ENCODE results near the gene KIR3DL2. TPM values are rescaled to one million over a fixed set of nuclear protein-coding genes. Genes with fewer than 3 reads are reported as not detected.
A peak's percentile ranks its signal among the peaks of the same experiment; 100 is the strongest.
"Not testable (repeated sequence)": the region's sequence is repeated elsewhere in the genome, so short reads cannot be mapped to it uniquely, and the experiment has no call there.

The KIR3DL2 gene
- polyA plus RNA-seq, 3 donors from 2014 or later = 36.1 to 61.1 (median 44.1) TPM

GRCh38 chr19:54905803-54906511 lies 55.7 kb downstream of the KIR3DL2 start, which contains the start of gene NCR1:
Gene NCR1 (plus strand): TSS chr19:54906148. CDS start chr19:54906188, 40 bp downstream.
- Mint-ChIP-seq H3K36me3 (peaks cover 11 to 13% (median 11%) of the 10 kb centered on the region in 3 donors), H3K9me3 (no peaks in the 10 kb centered on the region), H3K27ac (peak within 1 kb of the TSS; percentile 93 to 100 (median 99)), H3K4me3 (peak within 1 kb of the TSS; percentile 97 to 99 (median 98)), H3K27me3 (ENCODE audit: low read depth in 3 of 3) (peaks cover 12 to 27% (median 17%) of the 10 kb centered on the region in 3 donors), H3K4me1 (peaks cover 63 to 71% of the 10 kb centered on the region in 2 donors)
- DNase-seq = peak; percentile 91 to 92 (median 92)

GRCh38 chr19:54906819-54907218 lies 56.6 kb downstream of the KIR3DL2 start:
- Mint-ChIP-seq H3K9me3 (no peaks in the 10 kb centered on the region), H3K4me3 (peak overlapping the region; percentile 97 to 99 (median 98)), H3K27ac (peak overlapping the region; percentile 93 to 100 (median 99)), H3K36me3 (peaks cover 16 to 19% (median 16%) of the 10 kb centered on the region in 3 donors), H3K27me3 (ENCODE audit: low read depth in 3 of 3) (peaks cover 12 to 27% (median 17%) of the 10 kb centered on the region in 3 donors), H3K4me1 (peaks cover 63 to 72% of the 10 kb centered on the region in 2 donors)
- peak; percentile 63 to 67 (median 64) for DNase-seq

DNA sequence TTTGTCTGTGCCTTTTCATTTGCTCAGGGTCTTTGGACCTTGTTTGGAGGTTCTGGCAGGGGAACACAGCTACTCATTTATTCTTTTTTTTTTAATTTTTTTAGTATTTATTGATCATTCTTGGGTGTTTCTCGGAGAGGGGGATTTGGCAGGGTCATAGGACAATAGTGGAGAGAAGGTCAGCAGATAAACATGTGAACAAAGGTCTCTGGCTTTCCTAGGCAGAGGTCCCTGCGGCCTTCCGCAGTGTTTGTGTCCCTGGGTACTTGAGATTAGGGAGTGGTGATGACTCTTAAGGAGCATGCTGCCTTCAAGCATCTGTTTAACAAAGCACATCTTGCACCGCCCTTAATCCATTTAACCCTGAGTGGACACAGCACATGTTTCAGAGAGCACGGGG lies 57.7 kb downstream of the KIR3DL2 start:
- Mint-ChIP-seq H3K36me3 (peaks cover 16 to 26% (median 19%) of the 10 kb centered on the region in 3 donors), H3K4me1 (peaks cover 59 to 72% of the 10 kb centered on the region in 2 donors), H3K27ac (peak overlapping the region in 5 of 6 donors; percentile 56 to 93 (median 64)), H3K27me3 (ENCODE audit: low read depth in 3 of 3) (peaks cover 12 to 27% (median 17%) of the 10 kb centered on the region in 3 donors), H3K4me3 (peak overlapping the region in 4 of 5 donors; percentile 27 to 64 (median 61))
- not testable (repeated sequence) for DNase-seq, H3K9me3 Mint-ChIP-seq

Other genes starting within 250 kb of the KIR3DL2 start
- 10 to 100 TPM in 1 of 3 donors, 1 to 10 TPM in 2; 4.7 to 12.8 (median 9.1) TPM for gene LILRB1, start 220.0 kb upstream of the KIR3DL2 start, polyA plus RNA-seq
- 1 to 10 TPM in 1 of 3 donors, under 1 TPM in 2; 0.27 to 7.4 (median 0.69) TPM for gene LILRB4, start 187.5 kb upstream of the KIR3DL2 start, polyA plus RNA-seq
- not detected for gene KIR3DL3, start 126.0 kb upstream of the KIR3DL2 start, polyA plus RNA-seq
- 10 to 100 TPM; 38.6 to 81.1 (median 72.4) TPM for gene KIR2DL3, start 111.9 kb upstream of the KIR3DL2 start, polyA plus RNA-seq
- 10 to 100 TPM; 56.9 to 93.2 (median 74.6) TPM for gene KIR2DL1, start 80.7 kb upstream of the KIR3DL2 start, polyA plus RNA-seq
- 10 to 100 TPM; 26.5 to 67.2 (median 61.6) TPM for gene KIR2DL4, start 46.8 kb upstream of the KIR3DL2 start, polyA plus RNA-seq
- gene KIR3DL1, start 34.0 kb upstream of the KIR3DL2 start, polyA plus RNA-seq = 100 to 1,000 TPM; 140 to 162 (median 144) TPM
- gene KIR2DS4, start 17.8 kb upstream of the KIR3DL2 start, polyA plus RNA-seq = 100 to 1,000 TPM in 1 of 3 donors, 10 to 100 TPM in 2; 55.3 to 149 (median 79.7) TPM
- under 1 TPM in 1 of 3 donors, not detected in 2; 0.46 TPM for gene FCAR, start 23.8 kb downstream of the KIR3DL2 start, polyA plus RNA-seq
- gene NCR1, start 55.7 kb downstream of the KIR3DL2 start, polyA plus RNA-seq = 100 to 1,000 TPM in 1 of 3 donors, 10 to 100 TPM in 2; 34.1 to 146 (median 61.1) TPM
- 1 to 10 TPM in 1 of 3 donors, under 1 TPM in 1, not detected in 1; 0.27 to 2.0 TPM for gene NLRP7, start 97.1 kb downstream of the KIR3DL2 start, polyA plus RNA-seq
- 10 to 100 TPM in 1 of 3 donors, 1 to 10 TPM in 2; 1.9 to 18.7 (median 4.4) TPM for gene NLRP2, start 115.9 kb downstream of the KIR3DL2 start, polyA plus RNA-seq
- under 1 TPM in 2 of 3 donors, not detected in 1; 0.64 to 0.78 TPM for gene GP6, start 187.8 kb downstream of the KIR3DL2 start, polyA plus RNA-seq
- 10 to 100 TPM in 1 of 3 donors, 1 to 10 TPM in 2; 4.2 to 17.0 (median 4.5) TPM for gene RDH13, start 212.7 kb downstream of the KIR3DL2 start, polyA plus RNA-seq
- gene EPS8L1, start 225.4 kb downstream of the KIR3DL2 start, polyA plus RNA-seq = 1 to 10 TPM; 4.5 to 7.3 (median 6.4) TPM

Data from immature natural killer cell (primary cell).